ENCODE results near the gene DCUN1D2.

Gene DCUN1D2

DNA sequence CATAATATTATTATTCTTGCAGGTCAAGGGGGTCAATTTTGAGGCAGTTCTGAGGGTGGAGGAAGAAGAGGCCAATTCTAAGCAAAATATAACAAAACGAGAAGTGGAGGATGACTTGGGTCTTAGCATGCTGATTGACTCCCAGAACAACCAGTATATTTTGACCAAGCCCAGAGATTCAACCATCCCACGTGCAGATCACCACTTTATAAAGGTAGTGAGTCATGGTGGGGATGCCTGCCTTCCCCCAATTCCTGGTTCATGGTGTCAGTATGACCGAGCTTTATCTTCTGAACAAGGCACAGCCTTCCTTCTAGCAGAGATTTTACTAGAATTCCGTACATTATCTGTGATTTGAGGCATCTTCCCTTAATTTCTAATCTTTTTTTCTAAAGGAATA, 9.4 kb upstream of the DCUN1D2 start:
- H3K4me3 ChIP-seq (ENCODE audit: control insufficient read depth, low read depth, low read length): no peak overlapping the region
- TF ChIP-seq CTCF (IDR thresholded peaks at IDR 0.05; ENCODE audit: control insufficient read depth, insufficient read depth, low read depth, low read length, missing control alignments): no peak
- DNase-seq (ENCODE audit: low read depth): peak; percentile 16

DNA sequence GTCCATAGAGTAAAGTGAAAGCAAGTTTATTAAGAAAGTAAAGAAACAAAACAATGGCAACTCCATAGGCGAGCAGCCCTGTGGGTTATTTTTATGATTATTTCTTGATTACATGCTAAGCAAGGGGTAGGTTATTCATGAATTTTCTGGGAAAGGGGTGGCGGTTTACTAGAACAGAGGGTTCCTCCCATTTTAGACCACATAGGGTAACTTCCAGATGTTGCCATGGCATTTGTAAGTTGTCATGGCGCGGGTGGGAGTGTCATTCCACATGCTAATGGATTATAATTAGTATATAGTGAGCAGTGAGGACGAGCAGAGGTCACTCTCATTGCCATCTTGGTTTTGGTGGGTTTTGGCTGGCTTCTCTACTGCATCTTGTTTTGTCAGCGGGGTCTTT, 8.4 kb upstream of the DCUN1D2 start:
- TF ChIP-seq CTCF (IDR thresholded peaks at IDR 0.05; ENCODE audit: control insufficient read depth, insufficient read depth, low read depth, low read length, missing control alignments): no peak
- no peak for DNase-seq (ENCODE audit: low read depth)
- H3K4me3 ChIP-seq (ENCODE audit: control insufficient read depth, low read depth, low read length): no peak overlapping the region

DNA sequence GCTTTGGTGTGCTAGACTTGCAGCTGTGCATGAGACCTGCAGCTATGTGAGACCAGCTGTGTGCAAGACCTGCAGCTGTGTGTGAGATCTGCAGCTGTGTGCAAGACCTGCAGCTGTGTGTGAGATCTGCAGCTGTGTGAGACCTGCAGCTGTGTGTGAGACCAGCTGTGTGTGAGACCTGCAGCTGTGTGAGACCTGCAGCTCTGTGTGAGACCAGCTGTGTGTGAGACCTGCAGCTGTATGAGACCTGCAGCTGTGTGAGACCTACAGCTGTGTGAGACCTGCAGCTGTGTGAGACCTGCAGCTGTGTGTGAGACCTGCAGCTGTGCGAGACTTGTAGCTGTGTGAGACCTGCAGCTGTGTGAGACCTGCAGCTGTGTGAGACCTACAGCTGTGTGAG, 6.7 kb upstream of the DCUN1D2 start:
- TF ChIP-seq CTCF (IDR thresholded peaks at IDR 0.05; ENCODE audit: control insufficient read depth, insufficient read depth, low read depth, low read length, missing control alignments): no peak
- no peak for DNase-seq (ENCODE audit: low read depth)
- H3K4me3 ChIP-seq (ENCODE audit: control insufficient read depth, low read depth, low read length): no peak overlapping the region

- DNase-seq (ENCODE audit: low read depth): no peak
- TF ChIP-seq CTCF (IDR thresholded peaks at IDR 0.05; ENCODE audit: control insufficient read depth, insufficient read depth, low read depth, low read length, missing control alignments): no peak
- no peak overlapping the region for H3K4me3 ChIP-seq (ENCODE audit: control insufficient read depth, low read depth, low read length)
These were observed 5.1 kb upstream of the DCUN1D2 start for GRCh38 chr13:113495494-113496210.

DNA sequence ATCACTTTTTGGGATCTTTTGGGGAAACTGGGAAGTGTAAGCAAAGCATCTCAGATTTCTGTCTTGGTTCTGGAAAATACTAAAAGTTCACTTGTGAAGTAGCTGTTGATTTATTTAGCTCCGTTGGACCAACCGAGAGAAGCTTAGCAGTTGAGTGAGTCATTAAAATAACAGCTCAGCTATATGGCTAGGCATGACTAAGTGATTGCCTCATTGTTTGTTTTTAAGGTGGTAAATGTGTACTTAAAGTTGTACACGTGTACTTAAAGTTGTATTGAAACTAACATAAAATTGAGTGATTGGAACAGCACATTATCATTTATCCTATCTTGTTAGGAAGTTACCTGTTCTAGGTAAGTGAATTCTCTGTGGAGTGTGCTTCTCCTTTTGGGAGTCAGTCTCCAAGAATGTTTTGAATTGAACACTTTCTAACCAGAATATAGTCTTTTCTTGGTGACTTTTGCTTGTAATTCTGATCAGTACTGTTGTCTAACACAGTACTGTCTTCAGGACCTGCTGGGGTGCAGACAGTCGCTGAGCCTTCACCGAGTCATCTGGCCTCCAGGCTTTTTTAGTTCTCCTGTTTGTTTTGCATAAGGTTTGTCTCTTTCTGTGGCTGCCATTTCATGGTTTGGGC, 2.9 kb upstream of the DCUN1D2 start:
- peak; percentile 87 for DNase-seq (ENCODE audit: low read depth)
- H3K4me3 ChIP-seq (ENCODE audit: control insufficient read depth, low read depth, low read length): peak overlapping the region; percentile 8; the same call in 1 of the 2 replicates
- TF ChIP-seq CTCF (IDR thresholded peaks at IDR 0.05; ENCODE audit: control insufficient read depth, insufficient read depth, low read depth, low read length, missing control alignments): no peak

- no peak for TF ChIP-seq CTCF (IDR thresholded peaks at IDR 0.05; ENCODE audit: control insufficient read depth, insufficient read depth, low read depth, low read length, missing control alignments)
- DNase-seq (ENCODE audit: low read depth): no peak
- peak overlapping the region; percentile 89 for H3K4me3 ChIP-seq (ENCODE audit: control insufficient read depth, low read depth, low read length)
These were observed 1.5 kb upstream of the DCUN1D2 start for GRCh38 chr13:113491982-113492381.
